GM23248 (cell line): Measurements from ENCODE around the gene CALM1. TPM values are rescaled to one million over a fixed set of nuclear protein-coding genes. Genes with fewer than 3 reads are reported as not detected.
A peak's percentile ranks its signal among the peaks of the same experiment; 100 is the strongest.

Experiments
- DNase-seq: peaks from one replicate; pipeline ENCODE4 v3.0.0-alpha.2; 2015
- H2AFZ ChIP-seq: fragments of 200-600 bp; sonication (generic); 2 replicates; pipeline ENCODE4 v1.6.1; 2016; ENCODE audit warnings: antibody characterized with exemption
- H3F3A ChIP-seq: fragments of 200-600 bp; sonication (generic); 2 replicates; pipeline ENCODE4 v1.6.1; 2016; ENCODE audit warnings: mild to moderate bottlenecking, antibody characterized with exemption, mixed run types; ENCODE audit not compliant: insufficient read depth
- H3K27ac ChIP-seq: fragments of 200-600 bp; sonication (generic); 2 replicates; pipeline ENCODE4 v1.5.1; 2016; ENCODE audit warnings: mild to moderate bottlenecking
- H3K27me3 ChIP-seq: fragments of 200-600 bp; sonication (generic); replicated peaks from 2 replicates; pipeline ENCODE4 v1.6.1; 2016; ENCODE audit warnings: mild to moderate bottlenecking; ENCODE audit not compliant: insufficient read depth
- H3K36me3 ChIP-seq: fragments of 200-600 bp; sonication (generic); 2 replicates; pipeline ENCODE4 v1.6.1; 2016; ENCODE audit warnings: low read depth, mild to moderate bottlenecking
- H3K4me1 ChIP-seq: fragments of 200-600 bp; sonication (generic); 2 replicates; pipeline ENCODE4 v1.6.1; 2016; ENCODE audit warnings: mild to moderate bottlenecking; ENCODE audit not compliant: insufficient read depth
- H3K4me2 ChIP-seq: fragments of 200-600 bp; sonication (generic); one replicate; pipeline ENCODE4 v1.6.1; 2016; ENCODE audit warnings: mild to moderate bottlenecking; ENCODE audit not compliant: unreplicated experiment
- H3K4me3 ChIP-seq: fragments of 200-600 bp; sonication (generic); 2 replicates; pipeline ENCODE4 v1.5.1; 2016; ENCODE audit warnings: mild to moderate bottlenecking
- H3K79me2 ChIP-seq: fragments of 200-600 bp; sonication (generic); 2 replicates; pipeline ENCODE4 v1.6.1; 2016; ENCODE audit warnings: mild to moderate bottlenecking; ENCODE audit not compliant: insufficient read depth
- H3K9ac ChIP-seq: fragments of 200-600 bp; sonication (generic); 2 replicates; pipeline ENCODE4 v1.6.1; 2016; ENCODE audit warnings: mild to moderate bottlenecking
- H3K9me2 ChIP-seq: fragments of 200-600 bp; sonication (generic); 2 replicates; pipeline ENCODE4 v1.6.1; 2016; ENCODE audit warnings: mixed run types, mild to moderate bottlenecking, moderate library complexity; ENCODE audit not compliant: insufficient read depth
- H3K9me3 ChIP-seq: fragments of 200-600 bp; sonication (generic); one replicate; pipeline ENCODE4 v1.6.1; 2017; ENCODE audit warnings: low read depth
- H4K20me1 ChIP-seq: fragments of 200-600 bp; sonication (generic); 2 replicates; pipeline ENCODE4 v1.6.0; 2016; ENCODE audit not compliant: insufficient read depth
- EZH2 ChIP-seq: fragments of 200-600 bp; sonication (generic); IDR thresholded peaks from 2 replicates; pipeline ENCODE4 v1.6.1; 2018; ENCODE audit warnings: antibody characterized with exemption, mild to moderate bottlenecking; ENCODE audit not compliant: insufficient read depth, poor library complexity, severe bottlenecking
- EZH2phosphoT487 ChIP-seq: fragments of 200-600 bp; sonication (generic); IDR thresholded peaks from 2 replicates; pipeline ENCODE4 v1.6.1; 2018; ENCODE audit warnings: antibody characterized with exemption, moderate library complexity, mild to moderate bottlenecking, low read depth; ENCODE audit not compliant: insufficient read depth
- WGBS, 2 experiments: methylation state at CpG; one replicate each; pipeline ENCODE4 v1.1.6; 2015 to 2017; ENCODE audit warnings: low lambda C conversion rate in 2 of 2, low coverage in 1 of 2; ENCODE audit errors: missing lambda C conversion rate in 2 of 2; 5-methylcytosine and 5-hydroxymethylcytosine counted together
- in situ Hi-C: fragments of 300-500 bp; cut with MboI; formaldehyde crosslinking; loops from 2 replicates; pipeline ENCODE4 v1.15.0; 2020
- polyA plus RNA-seq: library from polyadenylated mRNA; unstranded; fragments of >200 nt; fragmentation: Nextera tagmentation; extraction: Ambion mirVana; gene quantifications from 2 replicates; pipeline ENCODE4 v1.2.1, GENCODE V29; 2016
- total RNA-seq: library from RNA; depleted of rRNA; stranded (reverse); fragments of >200 nt; shearing (Covaris generic); gene quantifications from 2 replicates; pipeline ENCODE4 v1.2.3, GENCODE V29; 2014

Gene CALM1
- total and polyA plus RNA-seq, 2 experiments from 2014 or later, result 281 to 782 TPM

GRCh38 chr14:90375934-90376333 lies 20.9 kb upstream of the CALM1 start:
- Histone ChIP-seq H3F3A (no peaks in the 10 kb centered on the region), H3K9ac (no peak overlapping the region), H3K79me2 (no peaks in the 10 kb centered on the region), H3K4me3 (no peak overlapping the region), H3K9me3 (no peaks in the 10 kb centered on the region), H3K4me2 (no peak overlapping the region), H4K20me1 (no peaks in the 10 kb centered on the region), H3K27me3 (no peaks in the 10 kb centered on the region), H2AFZ (no peak overlapping the region), H3K9me2 (no peaks in the 10 kb centered on the region), H3K27ac (no peak overlapping the region), H3K4me1 (no peaks in the 10 kb centered on the region), H3K36me3 (no peaks in the 10 kb centered on the region)
- no peak for TF ChIP-seq EZH2
- TF ChIP-seq EZH2phosphoT487, result no peak
- 68 to 81% methylated on average over 4 of the region's 4 CpGs for WGBS, 2 experiments
- in situ Hi-C loops, result no loop called here
- DNase-seq, result no peak

- no peak overlapping the region for H3K4me3 ChIP-seq
- 57 to 58% methylated on average over 6 of the region's 6 CpGs for WGBS, 2 experiments
- H3K9me3 ChIP-seq, result no peaks in the 10 kb centered on the region
- no peak overlapping the region for H3K4me2 ChIP-seq
- no peak overlapping the region for H3K27ac ChIP-seq
- no peaks in the 10 kb centered on the region for H3K9me2 ChIP-seq
- 0 out of 2 replicates have a peak, but pooled peaks cover 4% of the 10 kb centered on the region for H3F3A ChIP-seq
- H4K20me1 ChIP-seq, result no peaks in the 10 kb centered on the region
- H3K36me3 ChIP-seq, result no peaks in the 10 kb centered on the region
- in situ Hi-C loops, result no loop called here
- TF ChIP-seq EZH2 (no peak), EZH2phosphoT487 (no peak)
- peaks cover 11% of the 10 kb centered on the region for H3K4me1 ChIP-seq
- DNase-seq, result no peak
- H3K27me3 ChIP-seq, result no peaks in the 10 kb centered on the region
- no peak overlapping the region for H3K9ac ChIP-seq
- H2AFZ ChIP-seq, result no peak overlapping the region
- no peaks in the 10 kb centered on the region for H3K79me2 ChIP-seq
These were observed 18.6 kb upstream of the CALM1 start for GRCh38 chr14:90378249-90378648.

GRCh38 chr14:90379106-90379505 lies 17.7 kb upstream of the CALM1 start:
- Histone ChIP-seq H2AFZ (no peak overlapping the region), H3K79me2 (no peaks in the 10 kb centered on the region), H3K9ac (no peak overlapping the region), H3F3A (peaks cover 6% of the 10 kb centered on the region), H4K20me1 (no peaks in the 10 kb centered on the region), H3K27ac (no peak overlapping the region), H3K4me2 (no peak overlapping the region), H3K36me3 (no peaks in the 10 kb centered on the region), H3K4me3 (no peak overlapping the region), H3K4me1 (peaks cover 14% of the 10 kb centered on the region), H3K27me3 (no peaks in the 10 kb centered on the region), H3K9me2 (no peaks in the 10 kb centered on the region), H3K9me3 (no peaks in the 10 kb centered on the region)
- TF ChIP-seq EZH2, result no peak
- TF ChIP-seq EZH2phosphoT487, result no peak
- DNase-seq, result no peak
- in situ Hi-C loops, result no loop called here
- 75 to 78% methylated on average over 2 of the region's 2 CpGs for WGBS, 2 experiments

- Histone ChIP-seq H3K27ac (peak overlapping the region; percentile 99; the same call in 1 of the 2 replicates), H3K9ac (peak overlapping the region; percentile 98), H3K9me3 (no peaks in the 10 kb centered on the region), H3K27me3 (no peaks in the 10 kb centered on the region), H3K4me2 (peak overlapping the region; percentile 91), H2AFZ (peak overlapping the region; percentile 84), H3K4me1 (peaks cover 25% of the 10 kb centered on the region), H3K36me3 (no peaks in the 10 kb centered on the region), H3K79me2 (no peaks in the 10 kb centered on the region), H3K4me3 (peak overlapping the region; percentile 80), H3F3A (peaks cover 18% of the 10 kb centered on the region), H4K20me1 (no peaks in the 10 kb centered on the region), H3K9me2 (no peaks in the 10 kb centered on the region)
- 40 to 41% methylated on average over 8 of the region's 8 CpGs for WGBS, 2 experiments
- in situ Hi-C loops, result no loop called here
- DNase-seq, result peak; percentile 55
- no peak for TF ChIP-seq EZH2
- TF ChIP-seq EZH2phosphoT487, result no peak
These were observed 15.6 kb upstream of the CALM1 start for GRCh38 chr14:90381011-90381786.
